NK-92 treated with Interleukin-12 subunit alpha and Interleukin-12 subunit beta, amount 100 ng/mL, for 24 hours (cell line): ENCODE results near the gene DDX4.
"Not testable (repeated sequence)": the region's sequence is repeated elsewhere in the genome, so short reads cannot be mapped to it uniquely, and the experiment has no call there.

Experiments
- DNase-seq: peaks from one replicate; lab custom pipeline; 2025; lab: John Stamatoyannopoulos, UW

The DDX4 gene

DNA sequence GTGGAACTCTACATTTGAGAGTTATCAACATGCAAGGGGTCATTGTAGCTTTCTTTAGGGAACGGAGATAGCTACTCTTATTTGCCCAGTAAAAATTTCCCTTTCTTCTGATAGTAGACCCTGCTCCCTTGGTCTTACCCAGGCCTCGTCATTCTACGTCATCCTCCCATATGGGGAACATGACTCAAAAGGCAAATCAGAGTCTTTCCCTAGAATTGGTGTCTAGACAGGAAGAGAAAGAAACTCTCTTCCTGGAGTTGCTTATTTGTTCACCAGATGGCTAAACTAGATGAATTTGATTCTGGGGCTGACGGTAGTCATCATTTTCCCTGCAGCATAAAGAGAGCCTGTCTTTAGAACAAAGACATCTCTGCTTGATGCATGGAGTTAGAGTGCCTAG, 13.6 kb upstream of the DDX4 start:
- no peak for DNase-seq

DNA sequence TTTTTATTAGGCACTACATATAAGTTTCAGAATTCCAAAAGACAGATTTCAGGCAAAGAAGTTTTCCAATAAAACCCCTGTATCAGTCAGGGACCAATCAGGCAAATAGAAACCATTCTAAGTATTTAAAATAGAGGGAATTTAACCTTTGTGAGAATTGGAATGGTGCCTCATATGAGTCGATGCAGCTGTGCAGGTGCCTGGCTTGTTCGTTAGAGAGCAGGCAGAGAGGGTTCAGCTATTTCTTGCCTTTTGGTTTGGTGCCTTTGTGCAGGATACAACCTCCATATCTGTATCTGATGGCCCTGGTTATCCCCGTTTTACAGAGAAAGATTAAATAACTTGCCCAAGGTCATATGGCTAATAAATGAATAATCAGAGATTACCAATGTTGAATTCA, 6.0 kb upstream of the DDX4 start:
- DNase-seq = no peak

DNA sequence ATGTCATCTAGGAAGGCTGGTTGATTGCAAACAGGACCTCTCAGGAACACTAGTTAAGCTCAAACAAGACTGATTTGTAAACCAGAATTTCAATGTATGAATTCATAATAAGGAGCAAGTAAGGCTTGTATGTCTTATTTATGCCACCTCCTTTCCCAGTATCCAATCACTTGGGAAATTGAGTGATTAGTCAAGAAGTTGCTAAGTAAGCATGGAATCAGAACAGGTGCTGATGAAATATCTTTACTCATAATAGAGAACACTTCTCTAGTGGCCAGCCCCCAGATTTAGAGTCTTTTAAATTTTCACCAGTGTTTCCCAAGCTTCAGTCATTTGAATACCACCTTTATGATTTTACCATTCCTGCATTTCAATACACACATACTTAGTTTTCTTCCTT, 5.3 kb upstream of the DDX4 start:
- DNase-seq = no peak

DNA sequence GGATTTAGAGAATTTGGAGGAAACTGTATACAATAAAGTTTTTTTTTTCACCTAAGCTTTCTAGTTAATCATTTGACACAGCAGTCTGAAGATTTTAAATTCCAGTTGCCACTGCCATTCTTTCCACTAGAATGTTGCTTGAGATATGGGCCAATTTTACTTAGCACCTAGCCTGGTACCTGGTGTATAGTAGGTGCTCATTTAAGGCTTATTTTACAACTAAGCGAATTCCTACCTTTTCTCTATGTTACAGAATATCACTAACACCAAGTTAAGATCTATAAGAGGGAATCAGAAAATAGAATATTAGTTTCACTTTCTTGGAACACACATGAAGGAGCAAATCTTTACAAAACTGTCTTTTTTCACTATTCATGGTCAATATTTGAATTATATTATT, 3.2 kb upstream of the DDX4 start:
- no peak for DNase-seq

DNA sequence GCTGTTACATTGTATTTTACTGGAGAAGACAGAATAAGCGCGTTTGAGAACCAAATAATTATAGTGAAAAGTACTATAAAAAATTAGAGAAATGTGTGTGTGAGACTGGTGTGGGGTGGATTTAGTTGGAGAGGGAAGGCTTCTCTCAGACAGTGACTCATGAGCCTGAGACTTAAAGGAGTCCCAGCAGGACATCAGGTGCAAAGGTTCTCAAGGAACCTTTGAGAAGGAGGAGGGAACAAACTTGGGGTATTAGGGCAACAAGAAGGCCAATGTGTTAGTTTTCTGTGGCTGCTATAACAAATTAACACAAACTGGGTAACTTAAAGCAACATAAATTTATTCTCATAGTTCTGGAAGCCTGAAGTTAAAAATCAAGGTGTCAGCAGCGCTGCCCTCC, 4.9 kb downstream of the DDX4 start:
- DNase-seq = no peak

DNA sequence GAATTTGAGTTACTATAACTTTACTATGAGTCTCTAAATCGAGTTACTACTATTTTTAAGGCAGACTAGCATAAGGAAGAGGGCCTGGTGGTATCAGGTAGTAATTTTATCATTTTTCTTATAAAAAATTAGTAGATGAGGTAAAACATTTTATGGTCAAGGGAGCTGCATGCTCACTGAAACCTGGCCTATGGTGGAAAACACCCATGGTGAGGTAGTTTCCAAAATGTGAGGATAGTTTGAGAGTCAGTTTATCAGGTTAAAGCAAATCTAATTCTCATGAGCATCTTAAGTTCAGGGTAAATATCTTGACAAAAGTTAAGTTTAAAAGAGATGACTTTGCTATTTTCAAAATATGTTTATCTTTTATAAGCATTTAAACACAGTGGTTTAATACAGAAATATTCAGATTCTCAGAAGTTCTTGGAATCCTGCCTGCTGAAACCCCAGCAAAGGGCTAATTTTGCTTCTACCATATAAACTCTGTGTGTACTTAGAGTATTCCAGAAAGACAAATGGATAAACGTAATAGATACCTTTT, 10.0 kb downstream of the DDX4 start:
- DNase-seq = no peak

DNA sequence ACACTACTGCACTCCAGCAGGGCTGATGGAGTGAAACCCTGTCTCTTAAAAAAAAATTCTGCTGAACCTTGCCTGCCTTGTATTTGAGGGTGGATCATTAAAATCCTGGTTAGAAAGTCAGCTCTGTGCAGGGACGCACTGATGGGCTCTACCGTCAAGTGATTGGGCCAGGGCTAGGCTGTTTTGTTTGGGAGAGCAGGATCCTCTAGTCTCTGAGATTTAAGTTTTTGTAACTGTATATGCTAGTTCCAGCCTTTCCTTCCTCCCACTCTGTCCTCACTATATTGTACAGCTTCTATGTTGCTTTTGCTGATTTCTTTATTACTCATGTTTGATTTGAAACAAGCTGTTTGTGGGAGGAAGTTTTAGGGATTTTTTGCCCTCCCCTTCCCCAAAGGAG, 11.5 kb downstream of the DDX4 start:
- no peak for DNase-seq

DNA sequence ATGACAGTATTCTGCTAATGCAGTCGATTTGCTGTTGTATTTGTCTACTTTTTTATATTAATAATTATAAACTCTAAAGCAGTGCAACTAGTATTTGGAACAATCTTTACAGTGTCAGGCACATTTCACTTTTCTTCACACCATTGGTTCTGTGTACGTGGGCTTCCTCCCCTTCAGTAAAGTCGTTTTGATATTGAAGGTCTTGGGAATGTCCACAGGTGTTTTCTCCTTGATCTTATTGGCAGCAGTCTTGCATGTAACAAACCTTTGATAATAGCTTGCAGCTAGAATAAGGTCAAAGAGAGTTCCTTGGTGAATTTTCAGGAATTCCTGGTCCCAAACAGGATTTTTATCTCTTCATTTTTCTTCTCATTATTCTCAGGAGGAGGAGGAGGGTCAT, 12.2 kb downstream of the DDX4 start:
- DNase-seq = no peak

DNA sequence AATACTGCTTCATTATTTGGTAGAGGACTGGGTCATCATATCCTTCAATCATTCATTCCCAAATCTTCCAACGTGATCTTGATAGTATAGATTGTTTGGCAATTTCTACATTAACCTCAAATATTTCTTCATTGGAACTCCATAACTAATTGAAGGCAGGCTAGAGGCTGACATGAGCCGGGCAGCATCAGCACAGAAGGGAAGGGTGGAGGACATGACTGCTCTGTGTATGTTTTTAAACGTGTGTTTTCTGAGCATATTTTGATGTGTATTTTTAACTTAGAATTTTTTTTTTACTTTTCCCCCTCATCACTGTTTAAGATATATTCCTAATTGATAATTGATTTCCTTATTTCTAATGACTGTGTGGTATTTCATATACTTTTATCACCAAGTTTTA, 12.6 kb downstream of the DDX4 start:
- no peak for DNase-seq

DNA sequence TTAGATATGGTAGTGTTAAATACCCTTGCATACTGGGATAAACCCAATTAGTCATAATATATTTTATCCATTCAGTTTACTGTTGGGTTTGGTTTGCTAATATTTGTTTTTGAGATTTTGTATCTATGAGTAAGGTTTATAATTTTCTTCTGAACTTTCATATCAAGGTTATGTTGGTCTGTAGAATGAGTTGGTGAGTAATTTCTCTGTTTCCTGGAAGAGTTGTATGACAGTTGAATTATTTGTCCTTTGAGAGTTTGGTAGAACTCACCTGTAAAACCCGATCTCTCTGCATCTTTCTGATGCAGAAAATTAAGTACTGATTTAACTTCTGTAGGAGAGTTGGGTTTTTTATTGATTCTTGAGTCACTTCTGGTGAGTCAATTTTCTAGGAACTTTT, 20.4 kb downstream of the DDX4 start:
- DNase-seq = no peak

DNA sequence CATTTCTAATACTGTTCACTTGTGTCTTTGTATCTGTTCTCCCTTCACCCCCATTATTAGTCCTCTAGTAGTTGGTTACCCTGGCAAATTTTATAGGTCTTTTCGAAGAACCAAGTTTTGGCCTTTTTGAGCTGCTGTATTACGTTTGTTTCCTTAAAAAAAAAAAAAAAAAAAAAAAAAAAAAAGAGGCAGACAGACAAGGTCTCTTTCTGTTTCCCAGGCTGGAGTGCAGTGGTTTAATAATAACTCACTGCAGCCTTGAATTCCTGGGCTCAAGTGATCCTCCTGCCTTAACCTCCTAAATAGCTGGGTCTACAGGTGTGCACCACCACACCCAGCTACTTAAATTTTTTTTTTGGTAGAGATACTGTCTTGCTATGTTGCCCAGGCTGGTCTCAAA, 20.9 kb downstream of the DDX4 start:
- no peak for DNase-seq

DNA sequence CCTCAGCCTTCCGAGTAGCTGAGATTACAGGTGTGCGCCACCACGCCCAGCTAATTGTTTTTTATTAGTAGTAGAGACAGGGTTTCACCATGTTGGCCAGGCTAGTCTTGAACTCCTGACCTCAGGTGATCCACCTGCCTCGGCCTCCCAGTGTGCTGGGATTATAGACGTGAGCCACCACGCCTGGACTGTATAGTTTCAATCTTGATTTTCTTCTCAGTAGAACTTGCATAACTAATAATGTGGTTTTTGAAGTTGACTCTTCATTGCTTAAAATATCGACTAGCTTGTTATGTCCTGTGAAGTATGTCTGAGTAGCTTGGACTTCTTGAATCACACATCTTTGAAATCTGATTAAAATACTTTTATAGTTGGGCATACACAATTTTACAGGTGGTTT, 23.9 kb downstream of the DDX4 start:
- DNase-seq = not testable (repeated sequence)

DNA sequence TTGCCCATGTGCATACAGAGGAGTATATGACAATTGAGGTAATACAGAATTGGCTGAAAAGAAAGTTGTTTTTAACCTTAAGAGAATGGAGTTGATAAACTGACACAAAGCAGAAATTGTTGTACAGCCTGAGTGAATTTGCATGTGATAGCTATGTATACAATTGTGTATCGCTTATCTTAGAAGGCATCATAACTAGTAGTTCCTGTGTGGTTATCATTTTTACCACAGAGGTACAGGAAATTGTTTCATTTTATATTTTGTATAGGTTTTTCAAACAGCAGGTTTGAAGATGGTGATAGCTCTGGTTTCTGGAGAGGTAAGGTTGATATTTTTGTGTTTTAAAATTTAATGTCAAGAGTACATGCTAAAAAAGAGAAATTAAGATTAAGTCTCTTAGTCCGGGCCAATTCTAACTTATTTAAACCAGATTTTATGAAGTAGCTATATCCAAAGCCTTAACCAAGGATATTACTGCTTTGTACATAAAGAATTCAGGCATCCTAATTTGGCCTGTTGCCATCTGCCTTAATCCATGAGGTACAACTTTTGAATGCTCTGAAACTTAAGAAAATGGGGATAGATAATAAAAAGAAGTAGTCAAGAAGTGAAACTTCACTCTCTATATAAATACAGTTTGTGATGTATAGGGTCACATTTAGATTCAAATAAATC, 26.0 kb downstream of the DDX4 start:
- no peak for DNase-seq

DNA sequence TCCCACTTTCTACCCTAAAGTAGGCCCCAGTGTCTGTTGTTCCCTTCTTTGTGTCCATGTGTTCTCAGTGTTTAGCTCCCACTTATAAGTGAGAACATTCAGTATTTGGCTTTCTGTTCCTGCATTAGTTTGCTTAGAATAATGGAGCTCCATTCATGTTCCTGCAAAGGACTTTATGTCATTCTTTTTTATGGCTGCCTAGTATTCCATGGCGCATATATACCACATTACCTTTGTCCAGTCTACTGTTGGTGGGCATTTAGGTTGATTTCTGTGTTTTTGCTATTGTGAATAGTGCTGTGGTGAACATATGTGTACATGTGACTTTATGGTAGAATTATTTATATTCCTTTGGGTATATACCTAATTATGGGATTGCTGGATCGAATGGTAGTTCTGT, 30.4 kb downstream of the DDX4 start:
- DNase-seq = no peak

DNA sequence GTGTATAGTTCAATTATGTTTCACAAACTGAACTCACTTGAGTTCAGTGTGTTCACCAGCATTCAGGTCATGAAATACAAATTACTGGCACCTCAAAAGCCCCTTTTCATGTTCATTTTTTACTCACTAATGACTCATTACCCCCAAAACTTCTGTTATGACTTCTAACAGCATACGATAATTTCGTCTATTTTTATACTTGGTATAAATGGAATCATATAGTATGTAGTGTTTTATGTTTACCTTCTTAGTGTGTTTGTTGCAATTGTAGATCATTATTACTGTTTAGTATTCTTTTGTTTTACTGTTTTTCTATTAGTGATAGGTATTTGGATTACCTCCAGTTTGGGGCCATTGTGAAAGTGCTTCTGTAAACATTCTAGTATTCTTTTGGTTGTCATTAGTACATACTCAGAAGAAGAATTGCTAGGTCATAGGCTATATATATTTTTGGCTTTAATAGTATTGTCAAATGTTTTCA, 33.4 kb downstream of the DDX4 start:
- no peak for DNase-seq

DNA sequence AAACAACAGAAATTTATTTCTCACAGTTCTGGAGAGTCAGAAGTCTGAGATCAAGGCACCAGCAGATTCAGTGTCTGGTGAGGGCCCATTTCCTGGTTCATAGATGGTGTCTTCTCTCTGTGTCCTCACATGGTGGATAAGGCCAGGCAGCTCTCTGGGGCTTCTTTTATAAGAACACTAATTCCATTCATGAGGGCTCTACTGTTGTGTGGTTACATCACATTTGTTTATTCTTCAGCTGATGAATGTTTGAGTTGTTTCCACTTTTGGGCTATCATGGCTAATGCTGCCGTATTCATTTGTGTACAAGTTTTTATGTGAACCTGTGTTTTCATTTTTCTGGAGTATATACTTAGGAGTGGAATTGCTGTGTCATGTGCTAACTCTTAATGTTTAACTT, 35.2 kb downstream of the DDX4 start:
- no peak for DNase-seq

DNA sequence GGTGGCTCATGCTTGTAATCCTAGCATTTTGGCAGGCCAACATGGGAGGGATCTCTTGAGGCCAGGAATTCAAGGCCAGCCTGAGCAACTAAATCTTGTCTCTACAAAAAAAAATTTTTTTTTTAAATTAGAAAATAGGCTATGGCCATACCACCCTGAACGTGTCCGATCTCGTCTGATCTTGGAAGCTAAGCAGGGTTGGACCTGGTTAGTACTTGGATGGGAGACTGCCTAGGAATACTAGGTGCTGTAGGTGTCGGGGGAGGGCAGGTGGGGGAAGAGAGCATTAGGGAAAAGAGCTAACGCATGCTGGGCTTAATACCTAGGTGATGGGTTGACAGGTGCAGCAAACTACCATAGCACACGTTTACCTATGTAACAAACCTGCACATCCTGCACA, 39.5 kb downstream of the DDX4 start:
- DNase-seq = no peak

DNA sequence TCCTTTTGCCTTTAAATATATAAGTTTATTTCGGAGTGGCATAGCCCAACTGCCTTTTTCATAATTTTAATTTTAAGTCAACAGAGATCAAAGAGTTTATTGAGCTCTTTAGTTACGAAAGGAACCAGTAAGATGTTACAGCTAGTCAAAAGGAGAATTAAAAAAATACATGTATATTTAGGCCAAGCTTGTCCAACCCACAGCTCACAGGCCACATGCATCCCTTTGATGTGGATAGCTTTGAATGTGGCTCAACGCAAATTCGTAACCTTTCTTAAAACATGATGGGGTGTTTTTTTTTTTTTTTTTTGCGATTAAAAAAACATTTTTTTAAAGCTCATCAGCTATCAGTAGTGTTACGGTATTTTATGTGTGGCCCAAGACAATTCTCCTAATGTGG, 63.1 kb downstream of the DDX4 start:
- no peak for DNase-seq

DNA sequence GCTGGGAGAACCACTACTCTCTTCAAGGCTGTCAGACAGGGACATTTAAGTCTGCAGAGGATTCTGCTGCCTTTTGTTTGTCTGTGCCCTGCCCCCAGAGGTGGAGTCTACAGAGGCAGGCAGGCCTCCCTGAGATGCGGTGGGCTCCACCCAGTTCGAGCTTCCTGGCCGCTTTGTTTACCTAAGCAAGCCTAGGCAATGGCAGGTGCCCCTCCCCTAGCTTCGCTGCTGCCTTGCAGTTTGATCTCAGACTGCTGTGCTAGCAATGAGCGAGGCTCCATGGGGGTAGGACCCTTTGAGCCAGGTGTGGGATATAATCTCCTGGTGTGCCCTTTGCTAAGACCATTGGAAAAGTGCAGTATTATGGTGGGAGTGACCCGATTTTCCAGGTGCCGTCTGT, 71.0 kb downstream of the DDX4 start:
- not testable (repeated sequence) for DNase-seq

DNA sequence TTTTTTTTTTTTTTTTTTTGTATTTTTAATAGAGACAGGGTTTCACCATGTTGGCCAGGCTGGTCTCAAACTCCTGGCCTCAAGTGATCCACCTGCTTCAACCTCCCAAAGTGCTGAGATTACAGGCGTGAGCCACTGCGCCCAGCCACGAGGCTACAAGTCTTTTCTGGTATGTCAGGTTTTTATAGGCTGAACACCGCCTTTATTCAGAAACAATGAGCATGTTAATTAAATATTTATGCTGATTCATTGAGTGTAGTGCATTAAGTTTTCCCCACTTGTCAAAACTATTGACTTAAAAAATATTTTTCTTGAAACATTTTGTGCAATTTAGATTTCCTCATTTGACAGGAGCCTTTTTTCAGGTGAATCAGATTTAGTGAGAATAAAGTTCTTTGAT, 78.1 kb downstream of the DDX4 start:
- DNase-seq = not testable (repeated sequence)

DNA sequence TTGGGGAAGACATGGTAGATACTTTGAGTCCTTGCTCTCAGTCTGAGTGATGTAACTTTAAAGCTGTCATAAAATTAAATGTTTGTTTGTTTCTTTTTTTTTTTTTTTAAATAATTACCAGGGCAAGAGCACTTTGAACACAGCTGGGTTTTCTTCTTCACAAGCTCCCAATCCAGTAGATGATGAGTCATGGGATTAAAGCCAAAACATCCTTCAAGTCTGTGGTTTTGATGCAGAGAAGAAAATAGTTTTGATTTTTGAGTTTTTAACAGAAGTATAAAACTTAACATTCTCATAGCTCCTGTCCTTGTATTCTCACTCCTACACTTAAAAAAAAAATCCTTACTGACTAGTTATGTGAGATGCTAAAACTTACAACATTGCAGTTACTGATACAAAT, 78.5 kb downstream of the DDX4 start:
- DNase-seq = no peak

DNA sequence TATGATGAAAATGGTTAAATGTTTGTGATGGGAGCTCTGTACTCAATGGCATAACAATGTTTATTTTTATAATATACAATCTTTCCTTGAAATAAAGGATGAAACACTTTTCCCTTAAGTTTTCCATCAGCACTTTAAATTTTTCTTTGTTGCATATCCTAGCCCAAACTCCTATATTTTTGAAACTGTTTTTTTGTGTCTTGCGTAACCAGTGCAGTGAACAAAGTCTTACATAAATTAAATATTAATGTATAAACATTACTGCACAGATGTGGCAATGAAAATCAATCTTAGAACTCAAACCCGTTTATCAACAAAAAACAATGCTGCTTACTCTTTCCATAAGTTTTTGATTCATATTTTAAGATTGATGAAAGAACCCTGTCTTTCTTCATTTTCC, 79.2 kb downstream of the DDX4 start:
- DNase-seq = no peak

DNA sequence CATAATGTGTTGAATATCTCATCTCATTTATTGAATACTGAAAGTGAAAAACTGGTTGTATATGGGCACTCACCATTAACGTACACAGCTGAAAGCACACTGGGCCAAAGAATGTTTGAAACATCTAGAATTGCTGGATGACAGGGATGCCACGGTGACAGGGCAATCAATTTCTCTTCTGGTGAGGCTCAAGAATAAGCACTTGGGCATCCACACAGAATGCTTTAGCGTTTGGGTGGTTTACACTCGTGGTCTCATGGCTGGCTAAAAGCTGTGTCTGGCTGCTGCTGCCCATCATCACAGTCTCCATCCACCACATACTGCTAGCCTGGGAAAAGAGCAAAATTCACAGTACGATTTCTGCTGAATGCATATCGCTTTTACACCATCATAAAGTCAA, 82.6 kb downstream of the DDX4 start:
- no peak for DNase-seq

DNA sequence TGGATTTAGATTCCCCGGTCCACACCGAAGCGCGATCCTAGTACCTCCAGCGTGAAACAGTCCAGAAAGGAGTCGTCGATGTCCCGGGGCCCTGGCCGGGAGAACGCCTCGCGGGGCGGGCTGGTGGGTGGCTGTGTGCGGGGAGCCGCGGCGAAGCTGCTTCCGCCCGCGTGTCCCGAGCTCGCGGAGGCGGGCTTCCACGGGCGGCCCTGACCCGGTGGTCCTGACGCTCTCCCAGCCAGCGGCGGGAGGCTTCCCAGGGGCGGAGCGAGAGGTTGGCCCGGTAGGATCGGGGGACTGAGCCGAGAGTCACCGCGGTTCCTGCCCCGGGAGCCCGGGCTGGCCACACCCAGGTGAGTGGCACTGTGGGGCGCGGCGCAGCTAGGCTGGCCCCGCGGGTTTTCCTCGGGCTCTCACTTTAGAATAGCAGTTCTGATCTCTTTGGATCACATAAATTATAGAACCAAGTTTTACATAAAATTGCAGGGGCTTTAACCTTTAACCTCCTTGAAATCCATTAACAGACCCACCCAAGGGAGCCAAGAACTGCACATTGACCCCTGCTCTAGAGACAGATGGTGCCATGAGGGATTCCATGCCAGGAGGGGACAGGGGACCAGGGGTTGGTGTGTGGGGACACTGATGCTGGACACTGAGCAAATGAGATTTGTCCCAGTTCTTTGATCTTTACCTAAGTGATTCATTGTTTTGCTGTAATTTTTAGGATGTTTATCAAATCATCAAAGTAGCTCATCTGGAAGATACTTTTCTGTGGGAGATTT, 84.1 kb downstream of the DDX4 start:
- no peak for DNase-seq
